Large intestine (tissue), 12 donors: ENCODE measurements around the gene THAP4. TPM values are rescaled to one million over a fixed set of nuclear protein-coding genes. Genes with fewer than 3 reads are reported as not detected.

Source experiments
- DNase-seq, 2 donors: peaks; one replicate each; pipeline versions ENCODE4 v3.0.0 to v3.0.0-alpha.2; 2013
- H3K27ac ChIP-seq: one replicate; pipeline ENCODE4 v1.5.1; 2013; ENCODE audit warnings: low read length
- H3K27me3 ChIP-seq: 2 replicates; pipeline ENCODE4 v1.6.1; 2013; ENCODE audit warnings: low read length; ENCODE audit not compliant: control insufficient read depth, insufficient read depth
- H3K36me3 ChIP-seq: 2 replicates; pipeline ENCODE4 v1.6.1; 2013; ENCODE audit warnings: low read length; ENCODE audit not compliant: control insufficient read depth, insufficient read depth
- H3K4me1 ChIP-seq: one replicate; pipeline ENCODE4 v1.6.1; 2013; ENCODE audit warnings: low read length; ENCODE audit not compliant: control insufficient read depth, insufficient read depth
- H3K4me3 ChIP-seq: one replicate; pipeline ENCODE4 v1.5.1; 2013; ENCODE audit warnings: low read length
- H3K9me3 ChIP-seq: one replicate; pipeline ENCODE4 v1.6.1; 2013; ENCODE audit warnings: mild to moderate bottlenecking, low read depth, low read length, moderate library complexity; ENCODE audit not compliant: control insufficient read depth
- WGBS: methylation state at CpG from one replicate; pipeline ENCODE4 v1.1.5; 2013; ENCODE audit warnings: low lambda C conversion rate; ENCODE audit not compliant: insufficient coverage; 5-methylcytosine and 5-hydroxymethylcytosine counted together
- long read RNA-seq, 11 donors: transcript quantifications; one replicate each; lab custom pipeline, GENCODE V29; 2026
- polyA plus RNA-seq: library from polyadenylated mRNA; unstranded; fragments of 120-200 nt; gene quantifications from one replicate; pipeline ENCODE4 v1.2.1, GENCODE V29; 2013

THAP4 gene
- 35.7 TPM for polyA plus RNA-seq
- long read RNA-seq, donor 1, partial matches to known transcripts, result 0 of 6 reads
- long read RNA-seq, donor 1, other reads (novel, unspliced or antisense), result 0 of 6 reads
- long read RNA-seq, donor 2, transcript THAP4-204 (6 exons, 2,367 nt), result major isoform, 13 of 21 reads
- long read RNA-seq, donor 2, partial matches to known transcripts, result 5 of 21 reads
- long read RNA-seq, donor 2, other reads (novel, unspliced or antisense), result 0 of 21 reads
- long read RNA-seq, donor 3, result 0 reads
- long read RNA-seq, donor 4, result 0 reads
- long read RNA-seq, donor 5, partial matches to known transcripts, result 0 of 6 reads
- long read RNA-seq, donor 5, other reads (novel, unspliced or antisense), result 0 of 6 reads
- long read RNA-seq, donor 6, partial matches to known transcripts, result 29 of 44 reads
- long read RNA-seq, donor 6, other reads (novel, unspliced or antisense), result 5 of 44 reads
- long read RNA-seq, donor 7, partial matches to known transcripts, result 6 of 13 reads
- long read RNA-seq, donor 7, other reads (novel, unspliced or antisense), result 0 of 13 reads
- long read RNA-seq, donor 8, transcript THAP4-204 (6 exons, 2,367 nt), result major isoform, 7 of 33 reads
- long read RNA-seq, donor 8, transcript THAP4-202 (5 exons, 785 nt), result major isoform, 7 of 33 reads
- long read RNA-seq, donor 8, partial matches to known transcripts, result 18 of 33 reads
- long read RNA-seq, donor 8, other reads (novel, unspliced or antisense), result 0 of 33 reads
- long read RNA-seq, donor 9, transcript THAP4-202 (5 exons, 785 nt), result major isoform, 6 of 28 reads
- long read RNA-seq, donor 9, transcript THAP4-204 (6 exons, 2,367 nt), result major isoform, 6 of 28 reads
- long read RNA-seq, donor 9, partial matches to known transcripts, result 16 of 28 reads
- long read RNA-seq, donor 9, other reads (novel, unspliced or antisense), result 0 of 28 reads
- long read RNA-seq, donor 10, transcript THAP4-204 (6 exons, 2,367 nt), result major isoform, 6 of 20 reads
- long read RNA-seq, donor 10, transcript THAP4-202 (5 exons, 785 nt), result major isoform, 6 of 20 reads
- long read RNA-seq, donor 10, partial matches to known transcripts, result 6 of 20 reads
- long read RNA-seq, donor 10, other reads (novel, unspliced or antisense), result 0 of 20 reads
- long read RNA-seq, donor 11, transcript THAP4-204 (6 exons, 2,367 nt), result major isoform, 7 of 18 reads
- long read RNA-seq, donor 11, partial matches to known transcripts, result 6 of 18 reads
- long read RNA-seq, donor 11, other reads (novel, unspliced or antisense), result 0 of 18 reads

- DNase-seq, result peak; percentile 88 to 94
Measured at GRCh38 chr2:241637018-241637794, at the start of gene THAP4, which contains the start of gene ATG4B. Gene THAP4, minus strand, starts transcription at chr2:241637158. Its CDS starts 141 bp downstream, at chr2:241637017. Gene ATG4B, plus strand, starts transcription at chr2:241637693. Its CDS starts 22 bp downstream, at chr2:241637715.

GRCh38 chr2:241686324-241686649 lies 49.3 kb upstream of the THAP4 start:
- Histone ChIP-seq H3K36me3 (peaks cover 36% of the 10 kb centered on the region), H3K27ac (no peak overlapping the region), H3K4me3 (peak overlapping the region; percentile 98), H3K4me1 (peaks cover 7% of the 10 kb centered on the region), H3K27me3 (no peaks in the 10 kb centered on the region), H3K9me3 (no peaks in the 10 kb centered on the region)
- DNase-seq, result no peak
- no CpG with 5 or more reads among the region's 37 CpGs for WGBS

More at GRCh38 chr2:241637018-241637794, at the start of gene THAP4, which contains the start of gene ATG4B:
- Histone ChIP-seq H3K27ac (peak within 1 kb of the TSS; percentile 98), H3K9me3 (peaks cover 11% of the 10 kb centered on the region), H3K27me3 (no peaks in the 10 kb centered on the region), H3K4me1 (peaks cover 16% of the 10 kb centered on the region), H3K4me3 (peak within 1 kb of the TSS; percentile 97), H3K36me3 (peaks cover 22% of the 10 kb centered on the region)
- no CpG with 5 or more reads among the region's 123 CpGs for WGBS

- no peak overlapping the region for H3K27ac ChIP-seq
Measured at GRCh38 chr2:241680827-241681599, 44.1 kb upstream of the THAP4 start.

GRCh38 chr2:241680044-241680443 lies 43.1 kb upstream of the THAP4 start:
- no peak for DNase-seq
- H3K9me3 ChIP-seq, result no peaks in the 10 kb centered on the region
- H3K27ac ChIP-seq, result no peak overlapping the region
- no peaks in the 10 kb centered on the region for H3K4me1 ChIP-seq
- H3K4me3 ChIP-seq, result no peak overlapping the region
- no CpG with 5 or more reads among the region's 12 CpGs for WGBS
- H3K36me3 ChIP-seq, result peaks cover 60% of the 10 kb centered on the region
- no peaks in the 10 kb centered on the region for H3K27me3 ChIP-seq

More at GRCh38 chr2:241680827-241681599, 44.1 kb upstream of the THAP4 start:
- Histone ChIP-seq H3K4me3 (no peak overlapping the region), H3K4me1 (no peaks in the 10 kb centered on the region), H3K9me3 (no peaks in the 10 kb centered on the region), H3K36me3 (peaks cover 53% of the 10 kb centered on the region), H3K27me3 (no peaks in the 10 kb centered on the region)
- no CpG with 5 or more reads among the region's 14 CpGs for WGBS
- no peak for DNase-seq

GRCh38 chr2:241678784-241679540 lies 42.0 kb upstream of the THAP4 start:
- Histone ChIP-seq H3K27me3 (no peaks in the 10 kb centered on the region), H3K4me3 (no peak overlapping the region), H3K36me3 (peaks cover 58% of the 10 kb centered on the region), H3K9me3 (no peaks in the 10 kb centered on the region), H3K27ac (no peak overlapping the region), H3K4me1 (no peaks in the 10 kb centered on the region)
- 80% methylated on average over 1 of the region's 22 CpGs for WGBS
- DNase-seq, result no peak

- Histone ChIP-seq H3K9me3 (no peaks in the 10 kb centered on the region), H3K4me1 (no peaks in the 10 kb centered on the region), H3K27me3 (no peaks in the 10 kb centered on the region), H3K4me3 (no peak overlapping the region), H3K36me3 (peaks cover 56% of the 10 kb centered on the region), H3K27ac (no peak overlapping the region)
- DNase-seq, result no peak
- WGBS, result 100% methylated on average over 1 of the region's 18 CpGs
Measured at GRCh38 chr2:241678307-241678706, 41.3 kb upstream of the THAP4 start.

GRCh38 chr2:241677392-241677791 lies 40.4 kb upstream of the THAP4 start:
- no CpG with 5 or more reads among the region's 24 CpGs for WGBS
- no peaks in the 10 kb centered on the region for H3K9me3 ChIP-seq
- H3K27me3 ChIP-seq, result no peaks in the 10 kb centered on the region
- H3K27ac ChIP-seq, result no peak overlapping the region
- no peaks in the 10 kb centered on the region for H3K4me1 ChIP-seq
- DNase-seq, result no peak
- peaks cover 57% of the 10 kb centered on the region for H3K36me3 ChIP-seq
- no peak overlapping the region for H3K4me3 ChIP-seq

GRCh38 chr2:241676665-241677064 lies 39.7 kb upstream of the THAP4 start:
- H3K9me3 ChIP-seq, result no peaks in the 10 kb centered on the region
- H3K27ac ChIP-seq, result no peak overlapping the region
- H3K27me3 ChIP-seq, result no peaks in the 10 kb centered on the region
- 100% methylated on average over 3 of the region's 17 CpGs for WGBS
- peaks cover 64% of the 10 kb centered on the region for H3K36me3 ChIP-seq
- no peaks in the 10 kb centered on the region for H3K4me1 ChIP-seq
- H3K4me3 ChIP-seq, result no peak overlapping the region
- DNase-seq, result no peak
